BE2C (cell line): ENCODE results near the gene PID1.
"Not testable (repeated sequence)": the region's sequence is repeated elsewhere in the genome, so short reads cannot be mapped to it uniquely, and the experiment has no call there.

Source experiments
- DNase-seq: peaks from one replicate; pipeline ENCODE4 v3.0.0-alpha.2; 2020
- H3K27me3 ChIP-seq: fragments of 250-450 bp; sonication (Bioruptor Pico); 2 replicates; pipeline ENCODE4 v1.5.1; 2020; ENCODE audit warnings: mild to moderate bottlenecking
- H3K36me3 ChIP-seq: fragments of 250-450 bp; sonication (Bioruptor Pico); 2 replicates; pipeline ENCODE4 v1.5.1; 2020; ENCODE audit warnings: mild to moderate bottlenecking
- H3K4me1 ChIP-seq: fragments of 250-450 bp; sonication (Bioruptor Pico); 2 replicates; pipeline ENCODE4 v1.5.1; 2020
- H3K4me3 ChIP-seq: 2 replicates; pipeline ENCODE4 v1.5.1; 2011; ENCODE audit warnings: low read depth, low read length
- H3K9me3 ChIP-seq: fragments of 250-450 bp; sonication (Bioruptor Pico); 2 replicates; pipeline ENCODE4 v1.5.1; 2020
- TF ChIP-seq, protein P1 (sequence below): IDR thresholded peaks from 2 replicates; pipeline ENCODE4 v1.5.1; 2012; ENCODE audit warnings: mild to moderate bottlenecking, low read depth, low read length

PID1 gene

DNA sequence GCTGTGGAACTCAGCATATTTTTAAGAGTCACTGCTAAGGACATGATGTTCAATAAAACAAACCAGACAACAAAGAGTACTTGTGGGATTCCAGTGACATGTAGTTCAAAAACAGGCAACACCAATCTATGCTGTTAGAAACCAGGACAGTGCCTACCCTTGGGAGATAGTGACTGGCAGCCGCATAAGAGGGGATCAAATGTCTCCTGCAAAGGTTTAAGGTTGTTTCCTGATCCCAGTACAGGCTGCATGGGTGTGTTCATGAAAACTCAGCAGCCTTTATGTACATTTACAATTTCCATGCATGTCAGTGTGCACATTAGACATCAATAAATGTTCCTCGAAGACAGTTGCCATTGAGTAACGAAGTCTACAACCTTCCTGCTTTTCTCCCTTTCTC is 183.8 kb downstream of the PID1 start:
- TF ChIP-seq, protein P1, sequence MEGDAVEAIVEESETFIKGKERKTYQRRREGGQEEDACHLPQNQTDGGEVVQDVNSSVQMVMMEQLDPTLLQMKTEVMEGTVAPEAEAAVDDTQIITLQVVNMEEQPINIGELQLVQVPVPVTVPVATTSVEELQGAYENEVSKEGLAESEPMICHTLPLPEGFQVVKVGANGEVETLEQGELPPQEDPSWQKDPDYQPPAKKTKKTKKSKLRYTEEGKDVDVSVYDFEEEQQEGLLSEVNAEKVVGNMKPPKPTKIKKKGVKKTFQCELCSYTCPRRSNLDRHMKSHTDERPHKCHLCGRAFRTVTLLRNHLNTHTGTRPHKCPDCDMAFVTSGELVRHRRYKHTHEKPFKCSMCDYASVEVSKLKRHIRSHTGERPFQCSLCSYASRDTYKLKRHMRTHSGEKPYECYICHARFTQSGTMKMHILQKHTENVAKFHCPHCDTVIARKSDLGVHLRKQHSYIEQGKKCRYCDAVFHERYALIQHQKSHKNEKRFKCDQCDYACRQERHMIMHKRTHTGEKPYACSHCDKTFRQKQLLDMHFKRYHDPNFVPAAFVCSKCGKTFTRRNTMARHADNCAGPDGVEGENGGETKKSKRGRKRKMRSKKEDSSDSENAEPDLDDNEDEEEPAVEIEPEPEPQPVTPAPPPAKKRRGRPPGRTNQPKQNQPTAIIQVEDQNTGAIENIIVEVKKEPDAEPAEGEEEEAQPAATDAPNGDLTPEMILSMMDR: no peak
- Histone ChIP-seq H3K36me3 (no peaks in the 10 kb centered on the region), H3K27me3 (no peaks in the 10 kb centered on the region), H3K4me1 (no peaks in the 10 kb centered on the region), H3K4me3 (no peak overlapping the region), H3K9me3 (no peaks in the 10 kb centered on the region)
- DNase-seq: no peak

DNA sequence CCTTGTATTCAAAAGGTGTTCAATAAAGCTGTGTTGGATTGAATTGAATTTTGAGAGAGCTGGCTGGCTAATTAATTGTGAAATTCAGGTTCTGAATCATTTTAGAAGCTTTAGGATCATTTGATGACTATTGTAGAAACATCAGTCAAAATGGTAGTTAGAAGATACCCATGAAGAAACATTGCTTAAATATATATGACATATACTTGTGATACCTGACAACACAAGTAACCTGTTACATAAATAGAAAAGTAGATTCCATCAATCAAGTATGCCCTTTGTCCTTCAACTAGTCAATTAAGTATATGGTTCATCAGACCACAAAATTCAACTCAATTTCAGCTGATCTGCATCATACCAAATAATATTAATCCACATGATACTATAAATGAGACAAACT is 185.6 kb downstream of the PID1 start:
- TF ChIP-seq, protein P1: no peak

DNA sequence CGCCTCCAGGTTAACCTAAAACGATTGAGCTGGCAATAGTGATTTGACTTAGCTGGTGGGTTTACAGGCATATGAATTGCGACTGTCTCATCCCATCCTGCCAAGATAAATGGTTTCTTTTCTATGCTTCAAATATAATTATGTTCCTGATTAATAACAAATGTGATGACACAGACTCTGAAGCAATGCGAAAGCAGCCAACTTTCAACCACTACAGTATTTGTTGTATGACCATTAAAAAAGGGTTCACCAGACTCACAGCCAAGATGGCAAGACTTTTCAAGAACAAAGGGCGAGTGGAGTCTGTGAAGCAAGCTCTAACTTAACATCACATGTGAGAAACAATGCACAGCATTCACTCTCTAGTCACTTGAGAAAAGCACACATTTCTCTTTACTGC is 186.6 kb downstream of the PID1 start:
- TF ChIP-seq, protein P1: no peak
- no peak for DNase-seq
- Histone ChIP-seq H3K4me3 (no peak overlapping the region), H3K36me3 (no peaks in the 10 kb centered on the region), H3K4me1 (no peaks in the 10 kb centered on the region), H3K27me3 (no peaks in the 10 kb centered on the region), H3K9me3 (no peaks in the 10 kb centered on the region)

More for the DNA sequence above, 185.6 kb downstream of the PID1 start:
- Histone ChIP-seq H3K4me1 (no peaks in the 10 kb centered on the region), H3K27me3 (no peaks in the 10 kb centered on the region), H3K4me3 (no peak overlapping the region), H3K9me3 (no peaks in the 10 kb centered on the region), H3K36me3 (no peaks in the 10 kb centered on the region)
- no peak for DNase-seq

DNA sequence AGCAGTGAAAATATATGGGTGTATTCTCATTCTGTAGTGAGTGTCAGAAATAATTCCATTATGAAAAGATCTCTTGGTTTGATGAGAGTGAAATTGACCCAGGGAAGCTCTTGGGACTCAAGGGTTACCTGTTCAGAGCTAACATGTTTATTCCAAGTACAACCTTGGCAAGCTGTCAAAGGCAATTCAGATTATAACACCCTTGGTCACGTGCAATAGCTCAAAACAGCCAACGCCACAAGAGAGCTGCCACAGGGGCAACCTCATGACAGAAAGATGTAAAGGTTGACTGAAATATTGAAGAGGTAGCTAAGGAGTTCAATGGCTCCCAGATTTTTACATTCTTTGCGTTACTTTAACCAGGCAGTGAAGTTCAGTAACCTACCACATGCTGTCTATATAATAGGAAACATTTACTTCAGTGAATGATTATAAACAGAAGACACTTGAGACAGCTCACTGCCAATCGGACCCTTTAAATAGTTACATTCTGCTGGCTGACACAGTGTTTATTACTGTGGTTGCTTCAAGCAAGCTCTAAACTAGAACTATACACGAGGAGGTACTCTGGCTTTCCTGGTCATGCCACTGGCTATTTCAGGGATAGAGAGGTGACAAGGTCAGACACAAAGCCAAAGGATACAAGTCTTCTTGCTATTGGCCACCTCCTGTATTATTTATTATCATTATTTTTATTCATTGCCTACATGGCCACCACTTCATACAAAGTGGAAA is 187.3 kb downstream of the PID1 start:
- DNase-seq: no peak
- TF ChIP-seq, protein P1: no peak
- Histone ChIP-seq H3K27me3 (no peaks in the 10 kb centered on the region), H3K4me3 (no peak overlapping the region), H3K36me3 (no peaks in the 10 kb centered on the region), H3K9me3 (no peaks in the 10 kb centered on the region), H3K4me1 (no peaks in the 10 kb centered on the region)

DNA sequence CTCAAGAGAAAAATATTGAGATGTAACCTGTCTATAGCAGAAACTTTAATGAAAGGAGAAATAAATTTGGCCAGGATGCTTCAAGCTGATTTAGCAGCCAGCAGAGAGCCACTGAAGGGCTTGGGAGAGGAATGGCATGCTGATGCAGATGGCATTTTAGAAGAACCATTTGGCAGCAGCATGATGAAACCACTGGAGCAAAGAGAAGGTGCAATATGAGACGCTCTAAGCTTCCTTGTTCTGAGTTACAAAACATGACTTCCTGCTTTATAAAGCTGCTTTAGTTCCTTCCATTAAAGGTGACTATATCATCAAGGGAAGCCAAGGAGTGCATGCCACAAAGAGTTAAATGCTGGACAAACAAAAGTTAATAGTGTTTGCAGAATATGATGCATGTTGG is 189.7 kb downstream of the PID1 start:
- Histone ChIP-seq H3K4me1 (no peaks in the 10 kb centered on the region), H3K27me3 (no peaks in the 10 kb centered on the region), H3K36me3 (no peaks in the 10 kb centered on the region), H3K4me3 (no peak overlapping the region), H3K9me3 (no peaks in the 10 kb centered on the region)
- no peak for DNase-seq
- TF ChIP-seq, protein P1: no peak

DNA sequence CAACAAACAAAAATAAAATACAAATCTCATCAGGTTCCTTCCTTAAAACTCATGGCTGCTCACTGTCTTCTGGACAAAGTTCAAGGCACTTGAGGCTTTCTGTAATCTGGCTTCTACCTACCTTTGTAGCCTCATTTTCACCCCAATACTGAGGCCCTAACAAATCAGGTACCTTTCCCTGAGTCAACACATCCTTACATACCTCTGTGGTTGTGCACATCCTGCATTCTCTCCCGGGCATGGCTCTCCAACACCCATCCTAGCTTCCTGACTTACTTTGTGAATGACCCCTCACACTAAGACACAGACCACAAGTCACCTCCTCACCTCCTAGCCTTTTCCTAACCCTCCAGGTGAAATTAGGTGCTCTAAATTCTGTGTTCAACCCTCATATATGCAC is 190.9 kb downstream of the PID1 start:
- H3K27me3 ChIP-seq: no peaks in the 10 kb centered on the region
- H3K4me1 ChIP-seq: no peaks in the 10 kb centered on the region
- TF ChIP-seq, protein P1: no peak
- no peak overlapping the region for H3K4me3 ChIP-seq
- no peaks in the 10 kb centered on the region for H3K36me3 ChIP-seq
- no peaks in the 10 kb centered on the region for H3K9me3 ChIP-seq
- no peak for DNase-seq

DNA sequence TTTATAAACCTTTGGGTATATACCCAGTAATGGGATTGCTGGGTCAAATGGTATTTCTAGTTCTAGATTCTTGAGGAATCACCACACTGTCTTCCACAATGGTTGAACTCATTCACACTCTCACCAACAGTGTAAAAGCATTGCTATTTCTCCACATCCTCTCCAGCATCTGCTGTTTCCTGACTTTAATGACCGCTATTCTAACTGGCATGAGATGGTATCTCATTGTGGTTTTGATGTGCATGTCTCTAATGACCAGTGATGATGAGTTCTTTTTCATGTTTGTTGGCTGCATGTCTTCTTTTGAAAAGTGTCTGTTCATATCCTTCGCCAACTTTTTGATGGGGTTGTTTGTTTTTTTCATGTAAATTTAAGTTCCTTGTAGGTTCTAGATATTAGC is 194.2 kb downstream of the PID1 start:
- H3K4me1 ChIP-seq, DNase-seq, H3K9me3 ChIP-seq, H3K36me3 ChIP-seq, H3K4me3 ChIP-seq, H3K27me3 ChIP-seq: not testable (repeated sequence)
